ENCODE data around the gene PRKAB2.
"Not testable (repeated sequence)": the region's sequence is repeated elsewhere in the genome, so short reads cannot be mapped to it uniquely, and the experiment has no call there.

The PRKAB2 gene

DNA sequence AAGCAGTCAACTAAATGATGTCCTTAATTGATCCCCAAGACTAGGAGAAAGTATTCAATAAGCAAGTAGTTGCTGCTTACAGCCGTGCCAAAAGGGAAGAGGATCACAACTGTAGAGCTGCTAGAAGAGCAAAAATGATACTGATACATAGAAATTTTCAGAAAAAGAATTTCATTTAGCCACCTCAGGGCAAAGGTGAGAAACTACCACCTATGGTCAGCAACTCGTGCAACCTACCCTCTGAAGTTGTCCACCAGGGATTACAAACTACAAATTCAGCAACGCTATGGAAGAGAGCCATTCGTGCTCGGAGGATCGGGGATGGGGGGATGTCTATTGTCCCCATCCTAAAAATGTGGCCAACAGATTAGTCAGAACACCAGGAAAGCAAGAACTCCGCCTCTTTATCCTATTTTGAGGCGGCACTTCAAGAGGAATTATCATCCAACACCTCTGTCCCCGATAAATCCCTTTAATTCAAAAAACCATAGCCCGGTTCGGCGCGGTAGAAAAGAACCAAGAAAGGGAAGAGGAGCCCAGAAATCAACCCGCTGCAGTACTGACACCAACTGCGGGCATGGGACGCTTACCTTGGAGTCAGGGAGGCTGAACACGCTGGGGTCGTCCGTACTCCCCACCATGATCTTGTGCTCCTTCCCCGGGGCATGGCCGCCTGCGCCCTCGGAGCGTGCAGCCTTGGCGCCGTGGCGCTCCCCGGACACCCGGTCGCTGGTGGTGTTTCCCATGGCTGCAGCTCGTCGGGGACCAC lies 687 bp downstream of the PRKAB2 start:
- FAIRE-seq (peak; percentile 24), DNase-seq (ENCODE audit: insufficient read length) (no peak)

DNA sequence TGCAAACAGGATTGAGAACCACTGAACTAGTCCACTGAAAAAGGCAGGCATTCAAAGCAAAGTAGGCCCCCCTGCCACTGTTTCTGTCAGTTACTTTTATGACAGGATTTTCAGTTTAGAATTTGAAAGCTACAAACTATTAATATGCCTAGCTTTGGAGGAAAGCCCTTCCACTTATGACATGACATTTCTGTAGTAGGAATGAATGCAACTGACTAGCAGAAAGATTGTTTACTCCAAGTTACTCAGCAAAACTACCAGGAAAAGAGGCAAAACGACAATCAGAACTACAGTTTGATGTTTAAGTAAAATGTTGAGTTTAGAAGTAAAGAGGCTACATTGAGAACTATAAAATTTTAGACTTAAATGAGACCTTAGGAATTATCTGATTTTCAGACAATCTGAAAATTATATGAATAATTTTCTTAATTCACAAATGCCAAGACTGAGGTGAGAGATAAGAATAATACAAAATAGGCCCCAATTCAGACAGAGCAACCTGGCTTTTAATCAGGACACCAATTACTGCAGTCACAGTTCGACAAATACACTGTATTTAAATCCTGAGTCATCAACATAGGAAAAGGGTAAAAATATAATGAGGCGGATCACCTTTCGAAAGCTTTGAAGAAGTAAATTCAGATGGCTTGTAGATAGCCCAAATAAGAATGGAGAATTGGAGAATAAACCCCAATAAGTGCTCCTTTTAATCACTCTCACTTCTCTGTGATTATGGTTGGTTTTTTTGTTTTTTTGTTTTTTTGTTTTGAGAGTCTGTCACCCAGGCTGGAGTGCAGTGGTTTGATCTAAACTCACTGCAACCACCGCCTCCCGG lies 2.2 kb downstream of the PRKAB2 start:
- FAIRE-seq (no peak), DNase-seq (ENCODE audit: insufficient read length) (no peak)
- no peak for TF ChIP-seq POLR2A (IDR thresholded peaks at IDR 0.05; ENCODE audit: low read depth, low read length)
- no peak for TF ChIP-seq TAF1 (IDR thresholded peaks at IDR 0.05; ENCODE audit: borderline replicate concordance, low read depth, low read length)
- no peak for TF ChIP-seq POLR2AphosphoS5 (IDR thresholded peaks at IDR 0.05; ENCODE audit: low read depth, low read length)

More for the DNA sequence above, 687 bp downstream of the PRKAB2 start:
- TF ChIP-seq POLR2AphosphoS5 (IDR thresholded peaks at IDR 0.05; ENCODE audit: low read depth, low read length) (no peak), TAF1 (IDR thresholded peaks at IDR 0.05; ENCODE audit: borderline replicate concordance, low read depth, low read length) (peak; percentile 21; the same call in 1 of the 2 replicates)

DNA sequence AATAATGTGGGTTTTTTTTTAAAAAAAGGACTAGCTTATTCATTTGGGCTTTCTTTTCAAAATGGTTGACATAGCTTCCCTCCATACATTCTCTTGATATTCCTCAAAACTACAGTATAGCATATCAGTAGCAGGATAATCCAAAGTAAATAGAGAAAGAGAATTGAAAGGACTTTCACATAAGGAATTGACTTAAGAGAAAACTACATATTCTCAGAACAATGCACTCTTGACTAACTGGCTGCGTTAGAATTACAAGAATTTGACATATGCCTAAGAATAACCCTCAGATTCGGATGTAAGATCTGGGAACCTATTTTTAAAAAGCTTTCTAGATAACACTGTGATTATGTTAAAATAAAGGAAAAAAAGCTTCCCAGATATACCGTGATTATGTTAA lies 3.1 kb downstream of the PRKAB2 start:
- DNase-seq (ENCODE audit: insufficient read length) (no peak), FAIRE-seq (no peak)
- TF ChIP-seq TAF1 (IDR thresholded peaks at IDR 0.05; ENCODE audit: borderline replicate concordance, low read depth, low read length) (no peak), POLR2AphosphoS5 (IDR thresholded peaks at IDR 0.05; ENCODE audit: low read depth, low read length) (no peak), POLR2A (IDR thresholded peaks at IDR 0.05; ENCODE audit: low read depth, low read length) (no peak)

DNA sequence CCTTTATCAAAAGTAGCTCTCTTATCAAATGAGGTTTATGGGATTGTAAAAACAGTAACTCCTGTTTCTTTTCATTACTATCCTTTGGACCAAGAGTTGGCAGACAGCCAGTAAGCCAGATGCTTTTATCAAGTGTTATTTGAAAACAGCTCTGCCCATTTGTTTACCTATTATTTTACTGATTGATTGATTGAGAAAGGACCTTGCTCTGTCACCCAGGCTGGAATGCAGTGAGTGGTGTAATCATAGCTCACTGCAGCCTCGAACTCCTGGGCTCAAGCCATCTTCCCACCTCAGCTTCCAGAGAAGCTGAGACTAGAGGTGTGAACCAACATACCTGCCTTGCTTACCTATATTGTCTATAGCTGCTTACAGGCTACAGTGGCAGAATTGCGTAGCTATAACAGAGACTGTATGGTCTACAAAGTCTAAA lies 3.6 kb downstream of the PRKAB2 start:
- DNase-seq (ENCODE audit: insufficient read length): no peak
- FAIRE-seq: no peak
- TF ChIP-seq POLR2AphosphoS5 (IDR thresholded peaks at IDR 0.05; ENCODE audit: low read depth, low read length): no peak
- no peak for TF ChIP-seq TAF1 (IDR thresholded peaks at IDR 0.05; ENCODE audit: borderline replicate concordance, low read depth, low read length)
- TF ChIP-seq POLR2A (IDR thresholded peaks at IDR 0.05; ENCODE audit: low read depth, low read length): no peak

DNA sequence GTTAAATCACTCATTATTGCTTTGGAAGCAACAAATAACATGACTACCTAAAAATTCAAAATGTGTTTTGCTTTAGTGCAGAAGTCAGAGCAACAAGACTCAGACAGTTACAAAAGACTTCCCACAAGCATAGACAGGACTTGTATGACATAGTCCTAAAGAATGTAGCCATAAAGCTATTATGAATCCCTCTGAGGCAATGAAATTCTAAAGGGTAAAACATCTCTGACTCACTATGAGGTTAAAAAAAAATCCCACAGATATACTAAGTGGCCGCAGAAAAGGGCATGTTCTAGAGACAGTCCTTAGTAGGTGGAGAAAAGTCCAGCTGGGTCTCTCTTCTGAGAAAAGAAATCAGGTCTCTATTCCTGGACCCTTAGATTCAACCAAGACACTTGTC lies 4.9 kb downstream of the PRKAB2 start:
- no peak for FAIRE-seq
- no peak for DNase-seq (ENCODE audit: insufficient read length)
- no peak for TF ChIP-seq POLR2A (IDR thresholded peaks at IDR 0.05; ENCODE audit: low read depth, low read length)
- TF ChIP-seq TAF1 (IDR thresholded peaks at IDR 0.05; ENCODE audit: borderline replicate concordance, low read depth, low read length): no peak
- no peak for TF ChIP-seq POLR2AphosphoS5 (IDR thresholded peaks at IDR 0.05; ENCODE audit: low read depth, low read length)

DNA sequence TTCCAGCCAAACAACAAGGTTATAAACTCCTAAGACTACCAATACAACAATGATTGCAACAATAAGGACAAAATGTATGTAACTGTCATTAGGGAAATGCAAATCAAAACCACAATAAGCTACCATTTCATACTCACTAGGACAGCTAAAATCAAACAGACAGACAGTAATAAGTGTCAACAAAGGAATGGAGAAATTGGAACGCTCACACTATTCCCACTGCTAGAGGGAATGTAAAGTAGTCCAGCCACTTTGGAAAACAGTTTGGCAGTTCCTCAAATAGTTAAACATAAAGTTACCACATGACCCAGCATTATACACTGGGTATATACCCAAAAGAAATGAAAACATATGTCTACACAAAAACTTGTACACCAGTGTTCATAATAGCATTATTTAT lies 9.3 kb downstream of the PRKAB2 start:
- DNase-seq (ENCODE audit: insufficient read length): no peak
- FAIRE-seq: no peak
- TF ChIP-seq TAF1 (IDR thresholded peaks at IDR 0.05; ENCODE audit: borderline replicate concordance, low read depth, low read length) (no peak), POLR2A (IDR thresholded peaks at IDR 0.05; ENCODE audit: low read depth, low read length) (no peak), POLR2AphosphoS5 (IDR thresholded peaks at IDR 0.05; ENCODE audit: low read depth, low read length) (no peak)

DNA sequence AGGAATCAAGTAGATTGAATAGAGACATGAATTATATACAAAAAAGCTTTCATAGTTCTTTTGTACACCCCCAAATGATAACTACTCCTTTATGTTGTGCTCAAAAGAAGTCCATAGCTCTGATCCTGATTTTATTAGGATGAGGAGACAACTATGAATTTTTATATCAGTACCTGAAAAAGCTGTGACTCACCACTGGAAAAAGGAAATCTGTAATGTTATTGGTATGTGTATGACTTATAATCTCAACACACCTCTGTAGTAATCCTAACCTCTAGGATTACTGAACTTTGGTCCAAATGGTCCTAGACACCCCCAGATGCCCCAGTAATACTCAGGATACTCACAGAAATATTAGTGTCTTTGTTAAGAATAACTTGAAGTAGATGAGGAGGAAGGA lies 10.2 kb downstream of the PRKAB2 start:
- DNase-seq (ENCODE audit: insufficient read length) (no peak), FAIRE-seq (no peak)
- TF ChIP-seq TAF1 (IDR thresholded peaks at IDR 0.05; ENCODE audit: borderline replicate concordance, low read depth, low read length) (no peak), POLR2AphosphoS5 (IDR thresholded peaks at IDR 0.05; ENCODE audit: low read depth, low read length) (no peak), POLR2A (IDR thresholded peaks at IDR 0.05; ENCODE audit: low read depth, low read length) (no peak)

DNA sequence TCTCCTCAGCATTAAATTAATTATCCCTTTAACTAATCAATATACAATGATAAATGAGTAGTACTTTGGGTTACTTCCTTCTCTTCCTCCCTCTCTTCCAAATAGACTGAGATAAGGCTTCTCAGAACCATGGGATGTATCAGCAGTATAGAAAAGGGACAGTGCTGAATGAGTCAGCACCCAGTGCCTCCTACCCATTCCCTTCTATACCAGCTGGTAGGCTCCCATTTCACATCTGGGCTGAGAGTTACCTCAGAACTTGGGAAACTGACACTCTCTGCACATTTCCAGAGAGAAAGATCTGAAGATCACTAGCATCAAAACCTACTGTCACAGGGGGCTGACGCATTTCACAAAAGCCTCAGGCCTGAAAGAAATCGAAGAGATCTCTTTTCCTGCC lies 15.2 kb downstream of the PRKAB2 start:
- FAIRE-seq: not testable (repeated sequence)

DNA sequence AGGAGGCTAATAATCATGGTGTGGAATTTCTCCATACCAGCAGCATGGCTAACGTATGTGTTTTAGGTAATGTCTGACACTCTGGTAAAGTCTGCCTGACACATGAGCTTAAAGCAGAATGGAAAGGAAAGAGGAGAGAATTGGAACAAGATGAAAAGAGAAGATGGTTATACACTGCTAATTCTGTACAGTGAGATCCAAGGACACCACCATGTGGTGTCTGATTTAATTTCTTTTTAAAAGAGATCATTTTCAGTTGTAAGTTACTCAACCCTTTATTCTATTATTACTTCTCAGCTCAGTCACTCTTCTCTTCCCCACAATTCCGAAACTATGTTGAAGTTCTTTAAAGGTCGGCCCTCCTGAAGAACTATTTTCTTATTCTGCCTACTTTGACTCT lies 15.6 kb downstream of the PRKAB2 start:
- FAIRE-seq (no peak), DNase-seq (ENCODE audit: insufficient read length) (no peak)
- TF ChIP-seq POLR2A (IDR thresholded peaks at IDR 0.05; ENCODE audit: low read depth, low read length) (no peak), POLR2AphosphoS5 (IDR thresholded peaks at IDR 0.05; ENCODE audit: low read depth, low read length) (no peak), TAF1 (IDR thresholded peaks at IDR 0.05; ENCODE audit: borderline replicate concordance, low read depth, low read length) (no peak)

More for the DNA sequence above, 15.2 kb downstream of the PRKAB2 start:
- DNase-seq (ENCODE audit: insufficient read length): not testable (repeated sequence)

DNA sequence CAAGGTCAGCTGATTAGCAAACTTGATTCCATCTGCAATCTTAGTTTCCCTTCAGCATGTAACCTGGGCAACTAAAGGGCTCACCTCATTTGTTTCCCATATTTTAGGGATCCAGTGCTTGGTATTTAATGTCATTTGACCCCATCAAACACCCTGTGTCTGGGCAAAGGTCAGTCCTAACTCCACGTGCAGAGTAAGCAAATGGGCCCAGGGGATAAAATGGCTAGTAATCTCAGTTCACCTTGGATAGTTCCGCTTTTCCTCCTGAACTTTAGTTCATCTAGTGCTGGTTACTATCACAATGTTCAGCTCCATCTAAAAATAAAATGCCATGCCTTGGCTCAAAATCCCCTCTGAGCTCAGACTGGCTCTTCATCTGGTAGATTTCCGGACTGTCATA lies 19.5 kb downstream of the PRKAB2 start:
- no peak for DNase-seq (ENCODE audit: insufficient read length)
- TF ChIP-seq TAF1 (IDR thresholded peaks at IDR 0.05; ENCODE audit: borderline replicate concordance, low read depth, low read length) (no peak), POLR2A (IDR thresholded peaks at IDR 0.05; ENCODE audit: low read depth, low read length) (no peak), POLR2AphosphoS5 (IDR thresholded peaks at IDR 0.05; ENCODE audit: low read depth, low read length) (no peak)
- no peak for FAIRE-seq

DNA sequence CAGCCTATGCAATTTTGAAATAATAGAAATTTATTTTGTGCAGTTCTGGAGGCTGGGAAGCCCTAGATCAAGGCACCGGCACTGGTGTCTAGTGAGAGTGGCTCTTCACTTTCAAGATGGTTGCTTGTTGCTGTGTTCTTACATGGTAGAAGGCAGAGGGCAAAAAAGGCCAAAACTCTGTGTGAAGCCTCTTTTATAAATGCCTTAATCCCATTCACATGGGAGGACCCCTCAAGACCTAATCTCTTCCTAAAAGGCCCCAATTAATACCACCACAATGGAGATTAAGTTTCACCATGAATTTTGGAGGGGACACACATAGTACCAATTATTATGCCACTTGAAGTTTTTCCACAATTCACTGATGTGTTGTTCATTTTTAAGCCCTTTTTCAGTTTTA lies 21.0 kb downstream of the PRKAB2 start:
- DNase-seq (ENCODE audit: insufficient read length) (no peak), FAIRE-seq (no peak)
- TF ChIP-seq TAF1 (IDR thresholded peaks at IDR 0.05; ENCODE audit: borderline replicate concordance, low read depth, low read length) (no peak), POLR2AphosphoS5 (IDR thresholded peaks at IDR 0.05; ENCODE audit: low read depth, low read length) (no peak), POLR2A (IDR thresholded peaks at IDR 0.05; ENCODE audit: low read depth, low read length) (no peak)

DNA sequence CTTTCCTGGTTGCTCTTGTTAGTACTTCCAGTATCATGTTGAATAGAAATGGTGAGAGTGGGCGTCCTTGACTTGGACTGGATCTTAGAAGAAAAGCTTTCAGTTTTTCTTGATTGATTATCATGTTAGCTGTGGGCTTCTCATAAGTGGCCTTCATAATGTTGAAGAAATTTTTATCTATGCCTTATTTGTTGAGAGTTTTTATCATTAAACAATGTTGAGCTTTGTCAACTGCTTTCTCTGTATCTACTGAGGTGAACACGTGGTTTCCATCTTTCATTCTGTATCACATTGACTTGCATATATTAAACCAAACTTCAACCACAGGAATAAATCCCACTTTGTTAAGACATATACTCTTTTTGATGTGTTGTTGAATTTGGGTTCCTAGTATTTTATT lies 29.4 kb downstream of the PRKAB2 start:
- DNase-seq (ENCODE audit: insufficient read length) (no peak), FAIRE-seq (no peak)
- no peak for TF ChIP-seq TAF1 (IDR thresholded peaks at IDR 0.05; ENCODE audit: borderline replicate concordance, low read depth, low read length)
- no peak for TF ChIP-seq POLR2A (IDR thresholded peaks at IDR 0.05; ENCODE audit: low read depth, low read length)
- TF ChIP-seq POLR2AphosphoS5 (IDR thresholded peaks at IDR 0.05; ENCODE audit: low read depth, low read length): no peak

DNA sequence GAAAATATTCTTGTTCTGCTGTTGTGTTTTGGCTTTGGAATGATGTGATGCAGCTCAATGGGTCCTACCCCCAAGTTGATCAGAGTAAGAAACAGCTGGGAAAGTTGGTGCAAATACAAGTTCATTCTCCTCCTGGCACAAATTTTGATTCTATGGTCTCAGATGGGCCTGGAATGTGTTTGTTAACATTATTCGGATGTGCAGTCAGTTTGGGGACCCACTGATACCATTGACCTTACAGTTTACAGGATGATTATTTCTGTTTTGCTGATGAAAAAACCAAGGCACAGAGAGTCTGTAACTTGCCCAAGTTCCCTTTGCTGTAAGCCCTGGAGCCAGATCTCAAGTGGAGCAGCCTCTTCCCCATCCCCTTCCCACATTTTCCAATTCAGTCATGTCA lies 41.5 kb downstream of the PRKAB2 start:
- FAIRE-seq; DNase-seq (ENCODE audit: insufficient read length): not testable (repeated sequence)
